Endodermal cell (in vitro differentiated cells): ENCODE measurements around the gene THSD1. TPM values are rescaled to one million over a fixed set of nuclear protein-coding genes. Genes with fewer than 3 reads are reported as not detected.

Source experiments
- DNase-seq: peaks from one replicate; pipeline ENCODE4 v3.0.0-alpha.2; 2017
- H3K27ac ChIP-seq: 2 replicates; pipeline ENCODE4 v1.5.1; 2013; ENCODE audit warnings: mild to moderate bottlenecking, low read depth, low read length, moderate library complexity
- H3K27me3 ChIP-seq: 2 replicates; pipeline ENCODE4 v1.6.1; 2013; ENCODE audit warnings: mild to moderate bottlenecking, low read length, moderate library complexity; ENCODE audit not compliant: insufficient read depth, control insufficient read depth, poor library complexity, severe bottlenecking
- H3K36me3 ChIP-seq: 2 replicates; pipeline ENCODE4 v1.7.0; 2013; ENCODE audit warnings: mild to moderate bottlenecking, low read length, moderate library complexity; ENCODE audit not compliant: control insufficient read depth, insufficient read depth
- H3K4me1 ChIP-seq: one replicate; pipeline ENCODE4 v1.7.0; 2013; ENCODE audit warnings: low read length; ENCODE audit not compliant: control insufficient read depth, insufficient read depth
- H3K4me3 ChIP-seq: 2 replicates; pipeline ENCODE4 v1.5.1; 2013; ENCODE audit warnings: mild to moderate bottlenecking, low read length, moderate library complexity
- H3K9ac ChIP-seq: 2 replicates; pipeline ENCODE4 v1.6.1; 2013; ENCODE audit warnings: mild to moderate bottlenecking, low read length, moderate library complexity; ENCODE audit not compliant: poor library complexity, severe bottlenecking; ENCODE audit errors: extremely low read depth
- H3K9me3 ChIP-seq: 2 replicates; pipeline ENCODE4 v1.6.1; 2013; ENCODE audit warnings: mild to moderate bottlenecking, low read length, moderate library complexity; ENCODE audit not compliant: control insufficient read depth
- H3K27ac Mint-ChIP-seq: 2 replicates; pipeline ENCODE4 v1.8.0; 2020; ENCODE audit warnings: mixed read lengths
- H3K27me3 Mint-ChIP-seq: 2 replicates; pipeline ENCODE4 v1.8.0; 2021; ENCODE audit warnings: mild to moderate bottlenecking, mixed read lengths; ENCODE audit not compliant: insufficient read depth
- H3K36me3 Mint-ChIP-seq: 2 replicates; pipeline ENCODE4 v1.8.0; 2020; ENCODE audit warnings: low read depth, mixed read lengths
- H3K4me1 Mint-ChIP-seq: 2 replicates; pipeline ENCODE4 v1.8.0; 2020; ENCODE audit warnings: mixed read lengths
- H3K4me3 Mint-ChIP-seq: 2 replicates; pipeline ENCODE4 v1.8.0; 2020; ENCODE audit warnings: mild to moderate bottlenecking, moderate library complexity, mixed read lengths
- H3K9me3 Mint-ChIP-seq: 2 replicates; pipeline ENCODE4 v1.8.0; 2020; ENCODE audit warnings: mild to moderate bottlenecking, mixed read lengths
- CTCF ChIP-seq: fragments of 200-600 bp; sonication (generic); conservative IDR thresholded peaks from 2 replicates; pipeline ENCODE4 v1.5.0; 2021; ENCODE audit warnings: antibody characterized with exemption, mild to moderate bottlenecking
- WGBS, 2 experiments: methylation state at CpG; one replicate each; pipeline versions ENCODE4 v1.1.5 to v1.1.7; 2013; ENCODE audit warnings: missing lambda C conversion rate in 2 of 2, mixed read lengths in 1 of 2; ENCODE audit not compliant: insufficient coverage in 1 of 2, insufficient read length in 1 of 2; 5-methylcytosine and 5-hydroxymethylcytosine counted together
- total RNA-seq, 2 donors: library from RNA; stranded (reverse); fragmentation: NEBNext Ultra II Directional in 1 of 2; extraction: Animal tissue kit (Norgen Biotek cat#: 25700) in 1 of 2; gene quantifications; 2 replicates in 1 of 2; 3 replicates in 1 of 2; pipeline ENCODE4 v1.2.1, GENCODE V29; 2021

The THSD1 gene
- total RNA-seq, 2 donors from 2014 or later: 0.48 to 0.73 TPM

GRCh38 chr13:52432456-52432855 is 26.5 kb upstream of the THSD1 start:
- WGBS, 2 experiments: 93% methylated on average over 2 of the region's 2 CpGs

GRCh38 chr13:52428295-52428694 is 22.3 kb upstream of the THSD1 start:
- no peak overlapping the region for H3K4me3 Mint-ChIP-seq
- peak overlapping the region; percentile 58 for H3K9ac ChIP-seq
- H3K36me3 Mint-ChIP-seq: peaks cover 56% of the 10 kb centered on the region

More at GRCh38 chr13:52432456-52432855, 26.5 kb upstream of the THSD1 start:
- no peak overlapping the region for H3K9ac ChIP-seq
- no peak overlapping the region for H3K27ac ChIP-seq
- Mint-ChIP-seq H3K27me3 (no peaks in the 10 kb centered on the region), H3K9me3 (no peaks in the 10 kb centered on the region), H3K4me1 (peaks cover 11% of the 10 kb centered on the region), H3K4me3 (no peak overlapping the region), H3K36me3 (peaks cover 66% of the 10 kb centered on the region), H3K27ac (no peak overlapping the region)
- H3K4me3 ChIP-seq: no peak overlapping the region
- no peak for TF ChIP-seq CTCF
- peaks cover 2% of the 10 kb centered on the region for H3K4me1 ChIP-seq
- DNase-seq: no peak
- no peaks in the 10 kb centered on the region for H3K9me3 ChIP-seq
- peaks cover 69% of the 10 kb centered on the region for H3K36me3 ChIP-seq
- H3K27me3 ChIP-seq: no peaks in the 10 kb centered on the region

GRCh38 chr13:52421216-52421615 is 15.2 kb upstream of the THSD1 start:
- no peak overlapping the region for H3K9ac ChIP-seq
- WGBS, 2 experiments: 100% methylated on average over 3 of the region's 3 CpGs; no CpG with 5 or more reads in 1 of the 2 experiments
- H3K4me1 ChIP-seq: no peaks in the 10 kb centered on the region
- H3K27ac Mint-ChIP-seq: no peak overlapping the region
- H3K9me3 Mint-ChIP-seq: no peaks in the 10 kb centered on the region
- H3K36me3 ChIP-seq: peaks cover 73% of the 10 kb centered on the region
- no peak for DNase-seq
- H3K27ac ChIP-seq: no peak overlapping the region
- no peak for TF ChIP-seq CTCF
- no peaks in the 10 kb centered on the region for H3K27me3 Mint-ChIP-seq
- H3K4me3 Mint-ChIP-seq: no peak overlapping the region
- no peaks in the 10 kb centered on the region for H3K27me3 ChIP-seq
- no peaks in the 10 kb centered on the region for H3K9me3 ChIP-seq
- H3K4me3 ChIP-seq: no peak overlapping the region
- H3K4me1 Mint-ChIP-seq: no peaks in the 10 kb centered on the region
- H3K36me3 Mint-ChIP-seq: peaks cover 65% of the 10 kb centered on the region

More at GRCh38 chr13:52428295-52428694, 22.3 kb upstream of the THSD1 start:
- 56 to 80% methylated on average over 1 to 2 of the region's 2 CpGs for WGBS, 2 experiments
- H3K4me3 ChIP-seq: peak overlapping the region; percentile 62
- peak overlapping the region; percentile 57 for H3K27ac ChIP-seq
- Mint-ChIP-seq H3K9me3 (no peaks in the 10 kb centered on the region), H3K4me1 (peaks cover 11% of the 10 kb centered on the region), H3K27ac (peak overlapping the region; percentile 87), H3K27me3 (no peaks in the 10 kb centered on the region)
- H3K9me3 ChIP-seq: no peaks in the 10 kb centered on the region
- peaks cover 2% of the 10 kb centered on the region for H3K4me1 ChIP-seq
- TF ChIP-seq CTCF: no peak
- no peak for DNase-seq
- peaks cover 60% of the 10 kb centered on the region for H3K36me3 ChIP-seq
- no peaks in the 10 kb centered on the region for H3K27me3 ChIP-seq
